Myocyte (in vitro differentiated cells): ENCODE measurements around the gene TGM3. TPM values are rescaled to one million over a fixed set of nuclear protein-coding genes. Genes with fewer than 3 reads are reported as not detected.

ENCODE experiments used
- DNase-seq: peaks from one replicate; pipeline ENCODE4 v3.0.0-alpha.2; 2012; ENCODE audit warnings: low read depth
- total RNA-seq: library from RNA; depleted of rRNA; stranded (reverse); fragments of >200 nt; gene quantifications from 2 replicates; pipeline ENCODE4 v1.2.3, GENCODE V29; 2014

Gene TGM3
- total RNA-seq, 1 donor from 2014 or later = not detected

DNA sequence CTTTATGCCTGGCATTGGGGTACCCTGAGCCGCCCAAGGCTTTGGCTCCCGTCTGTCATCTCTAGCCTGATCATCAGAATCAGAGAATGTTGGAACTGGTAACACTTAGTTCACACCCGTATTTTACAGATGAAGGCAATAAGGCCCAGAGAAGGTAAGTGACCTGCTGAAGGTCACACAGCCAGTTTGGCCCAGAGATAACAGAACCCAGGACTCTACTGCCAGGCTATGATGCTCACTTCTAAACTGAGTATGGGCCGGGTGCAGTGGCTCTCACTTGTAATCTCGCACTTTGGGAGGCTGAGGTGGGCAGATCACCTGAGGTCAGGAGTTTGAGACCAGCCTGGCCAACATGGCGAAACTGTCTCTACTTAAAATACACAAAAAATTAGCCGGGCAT lies 83.1 kb downstream of the TGM3 start:
- DNase-seq = no peak

- no peak for DNase-seq
Measured at GRCh38 chr20:2379511-2380229, 83.9 kb downstream of the TGM3 start.

- DNase-seq = no peak
Measured at GRCh38 chr20:2380601-2381000, 84.8 kb downstream of the TGM3 start, which contains the start of gene TGM6. TSS of gene TGM6 (plus strand) at chr20:2380901. CDS start at chr20:2380969, 68 bp downstream.

- DNase-seq = no peak
Measured at GRCh38 chr20:2381303-2381702, 85.5 kb downstream of the TGM3 start.

GRCh38 chr20:2382833-2383232 lies 87.0 kb downstream of the TGM3 start:
- no peak for DNase-seq

DNA sequence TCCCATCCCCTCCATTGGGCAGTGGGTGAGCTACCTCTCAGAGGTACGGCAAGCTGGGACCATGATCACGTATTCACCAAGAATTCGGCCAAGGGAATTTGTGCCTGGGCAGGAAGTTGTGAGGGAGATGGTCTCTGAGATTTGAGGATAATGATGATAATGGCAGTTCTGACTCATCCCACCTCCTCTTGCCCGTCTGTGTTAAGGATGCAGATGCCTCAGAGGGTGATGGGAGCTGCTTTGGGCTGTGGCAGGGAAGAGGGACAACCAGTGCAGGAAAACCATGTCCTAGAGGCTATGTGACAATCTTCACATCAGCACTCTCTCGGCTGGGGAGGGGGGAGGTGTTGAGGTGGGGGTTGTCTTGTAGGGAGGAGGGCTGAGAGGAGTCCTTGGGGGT lies 89.2 kb downstream of the TGM3 start:
- DNase-seq = no peak

DNA sequence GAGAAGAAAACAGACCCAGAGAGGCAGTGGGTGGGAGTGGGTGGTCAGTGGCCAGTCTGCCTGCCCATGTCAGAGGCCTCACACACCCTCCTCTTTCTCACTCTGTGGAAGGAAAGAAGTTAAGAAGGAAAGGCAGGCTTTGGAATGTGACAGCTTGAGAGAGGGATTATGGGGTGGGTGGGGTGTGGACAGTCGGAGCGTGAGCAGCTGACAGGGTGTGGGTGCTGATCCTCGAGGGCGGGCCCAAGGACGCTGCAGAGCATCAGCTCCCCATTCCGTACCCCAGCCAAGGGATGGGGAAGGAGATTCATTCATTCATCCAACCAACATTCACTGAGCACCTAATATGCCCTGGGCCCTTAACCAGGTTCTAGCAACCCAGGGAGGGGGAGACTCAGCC lies 89.7 kb downstream of the TGM3 start:
- no peak for DNase-seq

- no peak for DNase-seq
Measured at GRCh38 chr20:2386516-2387179, 90.8 kb downstream of the TGM3 start.

- DNase-seq = no peak
Measured at GRCh38 chr20:2387180-2387577, 91.4 kb downstream of the TGM3 start.

DNA sequence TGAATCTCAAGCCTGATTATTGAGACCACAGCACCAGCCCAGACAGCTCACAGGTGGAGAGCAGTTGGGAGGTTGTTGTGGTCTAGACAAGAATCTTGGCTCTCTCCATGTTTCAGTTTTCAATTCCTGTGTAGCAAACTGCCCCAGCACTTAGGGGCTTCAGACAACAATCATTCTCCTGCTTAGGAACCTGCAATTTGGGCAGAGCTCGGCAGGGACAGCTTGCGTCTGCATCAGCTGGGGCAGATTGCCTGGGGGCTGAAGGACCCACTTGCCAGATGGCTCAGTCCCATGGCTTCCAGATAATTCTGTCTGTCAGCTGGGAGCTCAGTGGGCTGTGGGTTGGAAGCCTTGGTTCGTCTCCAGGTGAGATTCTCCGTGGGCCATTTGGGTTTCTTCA lies 91.8 kb downstream of the TGM3 start:
- no peak for DNase-seq

Other genes starting within 250 kb of the TGM3 start
- 10.5 and 10.8 TPM in 2 replicates for gene STK35, start 194.2 kb upstream of the TGM3 start, total RNA-seq
- gene TGM6, start 84.9 kb downstream of the TGM3 start, total RNA-seq = not detected in 2 replicates
- gene SNRPB, start 174.8 kb downstream of the TGM3 start, total RNA-seq = 167 and 185 TPM in 2 replicates
- gene ZNF343, start 212.9 kb downstream of the TGM3 start, total RNA-seq = 5.0 and 11.7 TPM in 2 replicates
- gene TMC2, start 240.6 kb downstream of the TGM3 start, total RNA-seq = not detected in 2 replicates